IMR-90 (cell line): Measurements from ENCODE around the gene GALNT17.

Source experiments
- BHLHE40 ChIP-seq: fragments of 150-350 bp; IDR thresholded peaks from 2 replicates; pipeline ENCODE4 v1.6.1; 2016; ENCODE audit warnings: mild to moderate bottlenecking, low read depth, low read length
- CEBPB ChIP-seq: IDR thresholded peaks from 2 replicates; pipeline ENCODE4 v1.6.1; 2012; ENCODE audit warnings: low read depth, low read length, improper control_type of control experiment
- MAFK ChIP-seq: IDR thresholded peaks from 2 replicates; pipeline ENCODE4 v1.6.1; 2012; ENCODE audit warnings: low read depth, low read length, improper control_type of control experiment
- MAZ ChIP-seq: IDR thresholded peaks from 2 replicates; pipeline ENCODE4 v1.6.1; 2012; ENCODE audit warnings: low read depth, mild to moderate bottlenecking, low read length, improper control_type of control experiment, moderate library complexity, borderline replicate concordance
- NFE2L2 ChIP-seq: fragments of 150-350 bp; IDR thresholded peaks from 2 replicates; pipeline ENCODE4 v1.6.1; 2016; ENCODE audit warnings: low read depth, mild to moderate bottlenecking, low read length
- POLR2A ChIP-seq: IDR thresholded peaks from 2 replicates; pipeline ENCODE4 v1.6.1; 2012; ENCODE audit warnings: mild to moderate bottlenecking, low read depth, low read length
- RAD21 ChIP-seq: IDR thresholded peaks from 2 replicates; pipeline ENCODE4 v1.6.1; 2012; ENCODE audit warnings: low read length, improper control_type of control experiment
- RCOR1 ChIP-seq: IDR thresholded peaks from 2 replicates; pipeline ENCODE4 v1.6.1; 2012; ENCODE audit warnings: mild to moderate bottlenecking, low read length, improper control_type of control experiment; ENCODE audit not compliant: insufficient replicate concordance
- RFX5 ChIP-seq: IDR thresholded peaks from 2 replicates; pipeline ENCODE4 v1.8.0; 2012; ENCODE audit warnings: low read depth, mild to moderate bottlenecking, low read length, moderate library complexity
- SMC3 ChIP-seq: fragments of 150-350 bp; IDR thresholded peaks from 2 replicates; pipeline ENCODE4 v1.6.1; 2016; ENCODE audit warnings: low read depth, mild to moderate bottlenecking, antibody characterized with exemption, low read length, moderate library complexity
- TF ChIP-seq, protein P1 (sequence below): fragments of 150-350 bp; IDR thresholded peaks from 2 replicates; pipeline ENCODE4 v1.6.1; 2017; ENCODE audit warnings: mild to moderate bottlenecking, antibody characterized with exemption, low read length, low read depth
- TF ChIP-seq, protein P2 (sequence below): conservative IDR thresholded peaks from 2 replicates; pipeline ENCODE4 v1.5.1; 2012; ENCODE audit warnings: mild to moderate bottlenecking, low read depth, low read length, improper control_type of control experiment
- TF ChIP-seq, protein P3 (sequence below): fragments of 150-350 bp; IDR thresholded peaks from 2 replicates; pipeline ENCODE4 v1.6.1; 2016; ENCODE audit warnings: low read depth, mild to moderate bottlenecking, low read length, moderate library complexity, borderline replicate concordance

DNA sequence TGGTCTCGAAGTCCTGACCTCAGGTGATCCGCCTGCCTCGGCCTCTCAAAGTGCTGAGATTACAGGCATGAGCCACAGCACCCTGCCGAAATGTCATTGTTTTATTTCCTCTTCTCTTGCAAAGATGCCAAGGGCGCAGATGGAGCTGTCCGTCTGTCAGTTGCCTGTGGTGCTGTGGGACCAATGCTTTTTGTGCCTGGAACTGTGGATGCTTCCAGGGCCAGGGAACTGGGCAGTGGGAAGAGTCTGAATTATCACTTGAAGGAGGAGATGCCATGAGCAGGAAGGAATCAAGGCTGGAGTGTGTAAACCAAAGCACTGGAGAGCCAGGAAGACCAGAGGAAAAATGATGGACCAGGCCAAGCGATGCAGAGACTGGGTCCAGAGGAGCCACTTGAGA is 459.9 kb downstream of the GALNT17 start:
- TF ChIP-seq, protein P1, sequence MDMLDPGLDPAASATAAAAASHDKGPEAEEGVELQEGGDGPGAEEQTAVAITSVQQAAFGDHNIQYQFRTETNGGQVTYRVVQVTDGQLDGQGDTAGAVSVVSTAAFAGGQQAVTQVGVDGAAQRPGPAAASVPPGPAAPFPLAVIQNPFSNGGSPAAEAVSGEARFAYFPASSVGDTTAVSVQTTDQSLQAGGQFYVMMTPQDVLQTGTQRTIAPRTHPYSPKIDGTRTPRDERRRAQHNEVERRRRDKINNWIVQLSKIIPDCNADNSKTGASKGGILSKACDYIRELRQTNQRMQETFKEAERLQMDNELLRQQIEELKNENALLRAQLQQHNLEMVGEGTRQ = no peak
- TF ChIP-seq, protein P2, sequence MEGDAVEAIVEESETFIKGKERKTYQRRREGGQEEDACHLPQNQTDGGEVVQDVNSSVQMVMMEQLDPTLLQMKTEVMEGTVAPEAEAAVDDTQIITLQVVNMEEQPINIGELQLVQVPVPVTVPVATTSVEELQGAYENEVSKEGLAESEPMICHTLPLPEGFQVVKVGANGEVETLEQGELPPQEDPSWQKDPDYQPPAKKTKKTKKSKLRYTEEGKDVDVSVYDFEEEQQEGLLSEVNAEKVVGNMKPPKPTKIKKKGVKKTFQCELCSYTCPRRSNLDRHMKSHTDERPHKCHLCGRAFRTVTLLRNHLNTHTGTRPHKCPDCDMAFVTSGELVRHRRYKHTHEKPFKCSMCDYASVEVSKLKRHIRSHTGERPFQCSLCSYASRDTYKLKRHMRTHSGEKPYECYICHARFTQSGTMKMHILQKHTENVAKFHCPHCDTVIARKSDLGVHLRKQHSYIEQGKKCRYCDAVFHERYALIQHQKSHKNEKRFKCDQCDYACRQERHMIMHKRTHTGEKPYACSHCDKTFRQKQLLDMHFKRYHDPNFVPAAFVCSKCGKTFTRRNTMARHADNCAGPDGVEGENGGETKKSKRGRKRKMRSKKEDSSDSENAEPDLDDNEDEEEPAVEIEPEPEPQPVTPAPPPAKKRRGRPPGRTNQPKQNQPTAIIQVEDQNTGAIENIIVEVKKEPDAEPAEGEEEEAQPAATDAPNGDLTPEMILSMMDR = no peak
- TF ChIP-seq MAFK = no peak
- no peak for TF ChIP-seq MAZ
- TF ChIP-seq CEBPB = no peak
- TF ChIP-seq POLR2A = no peak
- TF ChIP-seq, protein P3, sequence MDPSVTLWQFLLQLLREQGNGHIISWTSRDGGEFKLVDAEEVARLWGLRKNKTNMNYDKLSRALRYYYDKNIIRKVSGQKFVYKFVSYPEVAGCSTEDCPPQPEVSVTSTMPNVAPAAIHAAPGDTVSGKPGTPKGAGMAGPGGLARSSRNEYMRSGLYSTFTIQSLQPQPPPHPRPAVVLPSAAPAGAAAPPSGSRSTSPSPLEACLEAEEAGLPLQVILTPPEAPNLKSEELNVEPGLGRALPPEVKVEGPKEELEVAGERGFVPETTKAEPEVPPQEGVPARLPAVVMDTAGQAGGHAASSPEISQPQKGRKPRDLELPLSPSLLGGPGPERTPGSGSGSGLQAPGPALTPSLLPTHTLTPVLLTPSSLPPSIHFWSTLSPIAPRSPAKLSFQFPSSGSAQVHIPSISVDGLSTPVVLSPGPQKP = no peak
- TF ChIP-seq RFX5 = no peak
- no peak for TF ChIP-seq SMC3
- no peak for TF ChIP-seq NFE2L2
- TF ChIP-seq RAD21 = no peak
- no peak for TF ChIP-seq BHLHE40
- TF ChIP-seq RCOR1 = no peak
